GM18868 (cell line): Measurements from ENCODE around the gene STXBP5L.
"Not testable (repeated sequence)": the region's sequence is repeated elsewhere in the genome, so short reads cannot be mapped to it uniquely, and the experiment has no call there.

Experiments
- ATAC-seq: cut with Tn5 transposase; IDR thresholded peaks from one replicate; pipeline ENCODE4 v1.9.1; 2021; ENCODE audit warnings: mild to moderate bottlenecking, moderate library complexity; ENCODE audit not compliant: unreplicated experiment

The STXBP5L gene

DNA sequence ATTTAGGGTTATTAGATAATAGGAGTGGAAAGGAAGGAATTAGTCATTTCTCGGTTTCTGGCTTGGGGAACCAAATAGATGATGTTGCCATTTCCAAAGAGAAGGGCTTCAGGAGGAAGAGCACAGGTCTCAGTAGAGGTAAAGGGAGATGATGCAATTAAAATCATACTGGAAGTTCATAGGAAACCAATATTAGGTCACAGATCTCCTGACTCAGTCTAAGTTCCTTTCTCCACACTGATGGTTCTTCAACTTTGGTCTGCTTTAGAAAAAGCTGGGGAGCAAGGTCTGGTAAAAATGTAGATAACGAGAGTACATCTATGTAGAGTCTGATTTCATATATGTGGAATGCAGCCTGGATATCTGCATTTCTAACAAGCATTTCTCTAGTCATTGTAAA is 506.9 kb downstream of the STXBP5L start:
- ATAC-seq = no peak

DNA sequence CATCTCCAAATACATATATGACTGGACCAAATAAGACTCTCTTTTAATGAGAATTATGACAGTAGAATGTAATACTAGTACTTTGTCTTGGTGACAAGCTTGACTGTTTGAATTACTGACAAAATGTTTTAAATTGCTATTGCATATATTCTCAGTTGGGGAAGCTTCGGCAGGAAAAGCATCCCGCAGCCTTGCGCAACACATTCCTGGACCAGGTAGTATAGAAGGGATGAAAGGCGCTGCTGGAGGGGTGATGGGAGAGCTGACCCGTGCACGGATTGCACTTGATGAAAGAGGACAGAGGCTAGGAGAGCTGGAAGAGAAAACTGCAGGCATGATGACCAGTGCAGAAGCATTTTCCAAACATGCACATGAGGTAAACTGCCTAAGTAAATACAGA is 510.2 kb downstream of the STXBP5L start:
- no peak for ATAC-seq

DNA sequence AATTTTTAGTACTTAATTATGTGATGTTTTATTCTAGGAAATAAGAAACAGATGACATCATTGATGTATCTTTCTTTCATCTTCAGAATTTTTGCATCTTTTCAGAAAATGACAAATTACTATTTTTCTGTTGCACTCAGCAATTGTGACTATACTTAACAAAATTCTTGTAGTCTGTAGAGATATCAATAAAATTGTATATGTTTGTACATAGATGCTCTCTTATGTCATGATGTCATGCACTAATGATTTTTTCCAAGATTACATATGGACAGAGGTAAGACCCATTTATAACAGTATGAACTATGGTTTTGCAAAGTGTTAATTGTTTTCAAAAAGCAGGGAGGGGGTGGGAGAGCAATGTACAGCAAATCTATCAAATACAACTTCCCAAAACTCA is 516.5 kb downstream of the STXBP5L start:
- no peak for ATAC-seq

DNA sequence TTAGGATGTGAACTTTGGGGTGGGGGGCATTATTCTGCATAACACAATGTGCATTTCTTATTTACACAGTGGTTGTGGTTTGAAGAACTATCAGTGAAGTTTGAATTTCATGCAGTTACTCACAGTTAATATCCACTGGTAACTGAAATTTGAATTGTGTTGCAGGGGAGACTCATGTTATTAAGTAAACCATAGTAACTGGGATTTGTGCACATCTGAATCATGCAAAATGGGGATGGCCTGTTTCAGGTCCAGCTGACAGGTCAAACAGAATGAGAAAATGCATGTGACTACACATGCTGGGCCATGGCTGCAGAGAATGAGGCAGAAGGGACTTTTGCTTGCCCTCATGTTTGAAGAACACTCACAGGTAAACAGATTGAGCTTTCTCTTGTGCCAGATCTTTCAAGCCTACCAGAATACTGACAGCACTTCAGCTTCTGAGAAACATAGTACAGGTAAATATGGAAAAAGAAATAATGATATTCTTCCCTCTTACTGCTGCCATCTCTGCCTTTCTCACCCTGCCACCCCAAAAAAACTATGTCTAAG is 522.7 kb downstream of the STXBP5L start:
- ATAC-seq = no peak

DNA sequence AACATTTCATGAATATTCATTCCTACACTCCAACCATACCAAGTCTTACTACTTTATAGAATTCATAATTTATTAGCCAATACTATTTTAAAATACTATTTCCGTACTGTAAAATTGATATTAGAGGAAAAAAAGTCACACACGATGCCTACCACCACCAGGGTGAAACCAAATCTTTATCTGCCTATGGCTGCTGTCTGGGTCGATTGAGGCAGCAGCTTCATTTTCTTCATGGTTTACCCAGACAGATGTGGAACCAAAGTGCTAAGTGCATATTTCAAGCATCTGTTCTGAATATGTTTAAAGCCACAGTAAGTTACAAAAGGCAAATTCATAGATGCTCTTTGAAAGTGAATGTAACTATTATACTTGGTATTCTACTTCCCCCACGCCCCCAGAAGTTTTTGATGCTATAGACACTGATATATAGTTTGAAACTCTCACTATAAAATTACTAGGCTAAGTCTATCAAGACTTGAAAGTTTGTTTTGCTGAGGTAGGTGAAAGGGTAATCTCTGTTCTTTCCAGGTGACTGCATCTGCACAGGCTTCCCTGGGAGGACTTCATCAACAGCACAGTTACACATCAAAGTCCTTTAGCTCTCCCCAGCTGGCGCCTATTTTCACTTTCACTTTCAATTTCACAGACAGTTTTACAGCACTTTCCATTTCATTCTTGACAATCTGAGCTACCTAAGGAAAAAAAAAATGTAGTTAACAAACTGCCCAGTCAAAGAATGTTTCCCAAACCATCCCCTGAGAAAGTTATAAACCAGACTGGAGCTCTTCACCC is 523.9 kb downstream of the STXBP5L start:
- ATAC-seq = peak; percentile 97

DNA sequence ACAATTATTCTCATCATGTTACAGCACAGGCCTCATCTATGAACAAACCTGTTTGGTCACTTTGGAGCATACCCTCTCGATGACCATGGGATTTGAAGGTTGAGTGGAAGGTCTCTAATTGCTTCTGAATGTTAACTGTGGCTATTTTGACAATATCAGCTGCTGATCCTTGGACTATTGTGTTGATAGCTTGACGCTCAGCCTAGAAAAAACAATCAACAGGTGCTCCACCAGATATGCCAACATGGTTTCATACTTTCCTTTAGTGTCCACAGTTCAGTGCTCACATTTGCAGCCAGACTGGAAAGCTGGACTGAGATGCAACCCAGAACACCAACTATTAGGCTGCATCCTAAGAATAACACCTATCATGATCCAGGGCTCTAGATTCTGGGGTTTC is 528.1 kb downstream of the STXBP5L start:
- no peak for ATAC-seq

DNA sequence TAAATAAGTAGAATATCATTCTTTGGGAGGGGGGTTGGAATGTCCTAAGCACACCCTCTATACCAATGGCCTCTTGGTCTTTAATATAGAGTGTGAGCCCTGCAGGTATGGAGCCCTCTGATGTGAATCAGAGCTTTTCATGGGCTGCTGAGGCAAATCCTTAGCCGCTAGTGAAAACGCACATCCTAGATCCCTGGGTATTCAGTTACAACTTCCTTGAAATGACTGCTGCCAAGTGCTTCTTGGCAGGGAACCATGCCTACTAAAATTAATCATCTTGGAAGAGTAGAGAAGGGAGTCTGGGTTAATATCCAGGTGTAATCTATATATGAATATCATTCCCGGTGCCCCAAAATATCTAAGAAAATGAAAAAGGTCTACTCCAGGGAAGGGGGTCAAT is 528.6 kb downstream of the STXBP5L start:
- ATAC-seq = no peak

DNA sequence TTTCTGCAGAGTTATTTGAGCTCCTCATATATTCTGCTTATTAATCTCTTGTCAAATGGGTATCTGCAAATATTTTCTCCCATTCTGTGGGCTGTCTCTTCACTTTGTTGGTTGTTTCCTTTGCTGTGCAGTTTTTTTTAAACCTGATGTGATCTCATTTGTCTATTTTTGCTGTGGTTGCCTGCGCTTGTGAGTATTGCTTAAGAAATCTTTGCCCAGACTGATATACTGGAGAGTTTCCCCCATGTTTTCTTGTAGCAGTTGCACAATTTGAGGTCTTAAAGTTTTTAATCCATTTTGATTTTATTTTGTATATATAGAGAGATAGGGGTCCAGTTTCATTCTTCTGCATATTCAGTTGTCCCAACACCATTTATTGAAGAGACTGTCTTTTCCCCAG is 535.5 kb downstream of the STXBP5L start:
- no peak for ATAC-seq

DNA sequence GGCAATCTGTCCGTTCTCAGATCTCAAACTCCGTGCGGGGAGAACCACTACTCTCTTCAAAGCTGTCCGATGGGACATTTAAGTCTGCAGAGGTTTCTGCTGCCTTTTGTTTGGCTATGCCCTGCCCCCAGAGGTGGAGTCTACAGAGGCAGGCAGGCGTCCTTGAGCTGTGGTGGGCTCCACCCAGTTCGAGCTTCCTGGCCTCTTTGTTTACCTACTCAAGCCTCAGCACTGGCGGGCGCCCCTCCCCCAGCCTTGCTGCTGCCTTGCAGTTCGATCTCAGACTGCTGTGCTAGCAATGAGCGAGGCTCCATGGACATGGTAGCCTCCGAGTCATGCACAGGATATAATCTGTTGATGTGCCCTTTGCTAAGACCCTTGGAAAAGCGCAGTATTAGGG is 543.7 kb downstream of the STXBP5L start:
- ATAC-seq = not testable (repeated sequence)

DNA sequence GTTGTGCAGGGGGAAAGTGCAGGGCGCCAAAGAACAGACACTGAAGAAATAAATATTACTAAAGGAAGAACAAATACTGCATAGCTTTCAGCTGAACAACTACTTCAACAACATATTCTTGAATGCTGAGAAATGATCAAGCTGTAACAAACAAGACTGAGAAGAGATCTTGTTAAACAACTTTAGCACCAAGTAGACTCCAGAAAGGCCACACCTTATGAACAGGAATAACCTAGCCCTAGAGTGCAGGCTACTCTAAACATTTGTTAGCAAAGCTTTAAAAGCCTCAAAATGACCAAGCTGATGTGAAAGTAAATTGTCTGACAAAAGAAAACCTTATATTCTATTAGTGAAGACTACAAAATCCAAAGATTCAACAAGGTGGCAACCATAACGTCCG is 554.6 kb downstream of the STXBP5L start:
- ATAC-seq = no peak

DNA sequence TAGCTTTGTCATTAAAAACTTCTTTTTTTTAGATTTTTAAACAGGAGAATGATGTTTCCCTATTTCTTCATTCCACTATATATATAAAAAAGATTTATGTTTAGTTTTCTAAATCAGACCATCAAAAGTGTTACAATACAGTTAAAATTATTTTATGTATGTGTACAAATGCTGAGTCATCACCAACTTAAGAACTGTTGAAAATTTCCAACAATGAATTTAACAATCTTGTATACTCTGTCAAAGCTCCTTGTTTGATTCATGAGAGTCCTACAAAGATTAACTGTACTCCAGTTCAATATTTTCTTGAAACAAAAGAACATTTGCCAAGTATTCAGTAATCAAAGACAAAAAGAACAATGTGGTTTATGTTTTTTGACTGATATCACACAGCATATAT is 555.7 kb downstream of the STXBP5L start:
- ATAC-seq = no peak

DNA sequence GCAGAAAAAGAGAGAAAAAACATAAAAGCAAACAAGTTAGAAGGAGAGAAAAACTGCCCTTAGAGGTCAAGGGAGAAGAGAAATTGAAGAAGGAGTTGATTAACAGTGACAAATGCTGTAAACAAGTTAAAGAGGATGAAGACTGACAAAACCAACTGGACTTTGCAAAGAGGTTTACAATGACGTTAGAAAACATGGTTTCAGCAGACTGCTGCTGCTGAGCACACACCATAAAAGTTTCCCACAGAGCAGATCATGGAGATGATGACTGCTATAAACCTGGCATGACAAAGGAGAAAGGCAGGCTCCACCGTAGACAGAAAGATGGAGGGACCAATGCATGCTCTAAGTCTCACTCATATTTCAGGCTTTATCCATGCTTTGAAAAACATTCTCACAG is 559.1 kb downstream of the STXBP5L start:
- ATAC-seq = no peak

DNA sequence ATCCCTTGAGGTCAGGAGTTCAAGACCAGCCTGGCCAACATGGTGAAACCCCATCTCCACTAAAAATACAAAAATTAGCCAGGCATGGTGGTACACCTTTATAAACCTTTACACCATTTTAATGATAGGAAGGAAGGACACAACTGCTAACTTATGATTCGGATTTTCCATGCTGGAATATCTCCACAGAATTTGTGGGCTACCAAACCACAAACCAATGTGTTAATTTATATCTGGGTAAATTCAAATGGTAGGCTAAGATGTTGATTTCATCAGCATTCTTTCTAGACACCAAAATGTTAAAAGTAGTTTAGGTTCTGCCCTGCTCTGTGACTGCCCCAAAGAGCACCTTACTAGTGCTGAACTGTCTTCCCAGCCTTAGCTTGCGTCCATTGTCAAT is 565.0 kb downstream of the STXBP5L start:
- no peak for ATAC-seq
